Measurements from ENCODE around the gene CYTH1. TPM values are rescaled to one million over a fixed set of nuclear protein-coding genes. Genes with fewer than 3 reads are reported as not detected.

CYTH1 gene
- polyA plus RNA-seq, 1 experiment = 12.8 TPM

GRCh38 chr17:78694805-78695531 lies 87.1 kb downstream of the CYTH1 start:
- H3K27me3 ChIP-seq (ENCODE audit: control insufficient read depth, insufficient read depth, low read length) = no peaks in the 10 kb centered on the region
- ChIA-PET POLR2A (no interaction called here), CTCF (interaction anchor here (1.1 kb wide), 1 partner anchor 13 kb away, joined by 3 read pairs; no protein-coding TSS in a partner anchor)
- DNase-seq (ENCODE audit: low read depth) = no peak
- no peak overlapping the region for H3K4me3 ChIP-seq (ENCODE audit: low read depth, low read length)
- no peak for TF ChIP-seq CTCF (IDR thresholded peaks at IDR 0.05; ENCODE audit: insufficient read depth, low read depth, low read length)
- peaks cover 3% of the 10 kb centered on the region for H3K36me3 ChIP-seq (ENCODE audit: control insufficient read depth, insufficient read depth, low read length)

- ChIA-PET CTCF (interaction anchor here (1.1 to 1.4 kb wide), 2 partner anchors 15 kb away, joined by 3 read pairs; no protein-coding TSS in a partner anchor), POLR2A (no interaction called here)
- DNase-seq (ENCODE audit: low read depth) = no peak
- no peaks in the 10 kb centered on the region for H3K27me3 ChIP-seq (ENCODE audit: control insufficient read depth, insufficient read depth, low read length)
- no peak for TF ChIP-seq CTCF (IDR thresholded peaks at IDR 0.05; ENCODE audit: insufficient read depth, low read depth, low read length)
- peaks cover 3% of the 10 kb centered on the region for H3K36me3 ChIP-seq (ENCODE audit: control insufficient read depth, insufficient read depth, low read length)
- no peak overlapping the region for H3K4me3 ChIP-seq (ENCODE audit: low read depth, low read length)
Measured at GRCh38 chr17:78693346-78694083, 88.6 kb downstream of the CYTH1 start.

DNA sequence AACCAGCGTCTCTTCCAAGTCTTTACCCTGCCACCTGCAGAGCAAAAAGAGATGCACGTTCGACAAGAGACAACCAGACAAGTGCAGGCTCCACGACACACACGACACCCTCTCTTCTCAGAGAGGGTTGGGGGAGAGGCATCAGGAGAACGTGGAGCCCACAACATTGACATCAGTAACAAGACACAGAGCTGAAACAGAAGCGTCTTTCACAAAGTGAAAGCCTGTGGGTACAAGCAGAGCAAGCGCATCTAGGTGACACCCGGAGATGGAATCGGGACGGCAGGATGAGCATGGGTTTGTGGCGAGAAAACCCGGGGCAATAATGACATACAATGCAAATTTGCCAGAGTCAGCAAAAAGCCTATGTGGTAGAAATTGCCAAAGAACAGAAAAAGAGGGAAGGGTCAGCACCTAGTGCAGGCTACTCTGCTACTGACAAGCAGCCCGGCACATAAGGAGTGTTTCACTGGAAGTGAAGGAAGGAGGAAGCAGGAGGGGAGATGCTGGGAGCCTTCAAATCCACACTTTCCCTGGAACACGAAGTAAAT lies 89.5 kb downstream of the CYTH1 start:
- Histone ChIP-seq H3K4me3 (ENCODE audit: low read depth, low read length) (no peak overlapping the region), H3K36me3 (ENCODE audit: control insufficient read depth, insufficient read depth, low read length) (peaks cover 3% of the 10 kb centered on the region), H3K27me3 (ENCODE audit: control insufficient read depth, insufficient read depth, low read length) (no peaks in the 10 kb centered on the region)
- TF ChIP-seq CTCF (IDR thresholded peaks at IDR 0.05; ENCODE audit: insufficient read depth, low read depth, low read length) = no peak
- POLR2A ChIA-PET = no interaction called here
- CTCF ChIA-PET = interaction anchor here (0.6 to 1.4 kb wide), 2 partner anchors 16 to 288 kb away, joined by 3 read pairs; no protein-coding TSS in a partner anchor
- no peak for DNase-seq (ENCODE audit: low read depth)

DNA sequence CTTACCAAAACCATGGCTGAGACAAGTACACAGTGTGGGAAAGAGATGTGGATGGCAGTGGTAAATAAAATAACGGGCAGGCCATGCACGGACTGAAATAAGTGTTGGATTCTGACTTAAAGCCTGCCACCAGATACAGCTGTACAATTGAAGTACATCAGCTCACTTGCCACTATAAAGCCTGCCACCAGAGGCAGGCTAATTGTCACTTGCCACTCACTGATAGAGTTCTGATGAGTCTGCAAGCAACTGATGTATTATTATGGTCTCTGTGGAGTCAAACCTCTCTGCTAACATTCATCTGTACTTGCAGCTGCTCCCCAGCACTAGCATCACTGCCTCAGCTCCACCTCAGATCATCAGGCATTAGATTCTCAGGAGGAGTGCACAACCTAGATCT lies 93.0 kb downstream of the CYTH1 start:
- ChIA-PET CTCF (interaction anchor here (1.1 to 1.2 kb wide), 2 partner anchors 11 to 19 kb away, joined by 3 to 4 read pairs; no protein-coding TSS in a partner anchor), POLR2A (no interaction called here)
- DNase-seq (ENCODE audit: low read depth) = no peak
- no peak for TF ChIP-seq CTCF (IDR thresholded peaks at IDR 0.05; ENCODE audit: insufficient read depth, low read depth, low read length)
- Histone ChIP-seq H3K27me3 (ENCODE audit: control insufficient read depth, insufficient read depth, low read length) (no peaks in the 10 kb centered on the region), H3K4me3 (ENCODE audit: low read depth, low read length) (no peak overlapping the region), H3K36me3 (ENCODE audit: control insufficient read depth, insufficient read depth, low read length) (no peaks in the 10 kb centered on the region; the same call in none of the 2 replicates)

DNA sequence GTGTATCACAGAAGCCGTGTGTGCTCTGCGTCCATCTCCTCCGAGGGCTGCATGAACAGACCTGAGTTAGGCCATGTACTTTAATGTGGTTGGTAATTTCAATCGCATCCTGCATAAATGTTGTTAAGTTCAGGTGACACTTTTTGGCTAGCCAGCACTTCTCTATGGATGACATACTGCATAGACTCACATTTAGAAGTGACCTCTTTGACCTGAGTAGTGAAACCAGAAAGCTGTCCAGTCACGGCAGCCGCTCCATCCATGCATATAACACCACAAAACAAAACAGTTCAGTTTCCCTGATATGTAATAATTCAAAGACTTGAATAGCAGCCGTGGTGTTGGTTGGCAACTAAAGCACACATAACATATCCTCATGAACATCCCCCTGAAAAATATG lies 94.1 kb downstream of the CYTH1 start:
- H3K36me3 ChIP-seq (ENCODE audit: control insufficient read depth, insufficient read depth, low read length) = no peaks in the 10 kb centered on the region; the same call in 1 of the 2 replicates
- H3K27me3 ChIP-seq (ENCODE audit: control insufficient read depth, insufficient read depth, low read length) = no peaks in the 10 kb centered on the region
- no peak overlapping the region for H3K4me3 ChIP-seq (ENCODE audit: low read depth, low read length)
- ChIA-PET POLR2A (no interaction called here), CTCF (no interaction called here)
- TF ChIP-seq CTCF (IDR thresholded peaks at IDR 0.05; ENCODE audit: insufficient read depth, low read depth, low read length) = no peak
- DNase-seq (ENCODE audit: low read depth) = no peak
